Lung (tissue), 12 donors: ENCODE results near the gene SSX2IP. TPM values are rescaled to one million over a fixed set of nuclear protein-coding genes. Genes with fewer than 3 reads are reported as not detected.

Source experiments
- ATAC-seq: fragments of 200-7000 bp; cut with Tn5 transposase; one replicate; pipeline ENCODE4 v1.9.1; 2020; ENCODE audit warnings: moderate number of reproducible peaks; ENCODE audit not compliant: insufficient read depth, low FRiP score
- DNase-seq, 3 donors: peaks; one replicate each; pipeline ENCODE4 v3.0.0-alpha.2; 2013 to 2017
- H3K27ac ChIP-seq, 2 donors: one replicate each; pipeline ENCODE4 v1.5.1; 2013; ENCODE audit warnings: mild to moderate bottlenecking in 2 of 2, moderate library complexity in 2 of 2, control low read depth in 1 of 2, inconsistent platforms in 1 of 2, low read depth in 1 of 2, low read length in 1 of 2
- H3K27me3 ChIP-seq, 3 donors: one replicate each; pipeline ENCODE4 v1.5.1; 2013; ENCODE audit warnings: low read length in 2 of 3; ENCODE audit not compliant: control insufficient read depth in 3 of 3, insufficient read depth in 3 of 3
- H3K36me3 ChIP-seq, 4 donors: one replicate each; pipeline ENCODE4 v1.5.1; 2013; ENCODE audit warnings: low read length in 4 of 4, mild to moderate bottlenecking in 1 of 4, moderate library complexity in 1 of 4; ENCODE audit not compliant: control insufficient read depth in 4 of 4, insufficient read depth in 4 of 4
- H3K4me1 ChIP-seq, 5 donors: one replicate each; pipeline ENCODE4 v1.5.1; 2013; ENCODE audit warnings: low read length in 5 of 5, mild to moderate bottlenecking in 2 of 5, moderate library complexity in 1 of 5; ENCODE audit not compliant: control insufficient read depth in 5 of 5, insufficient read depth in 5 of 5
- H3K4me3 ChIP-seq: one replicate; pipeline ENCODE4 v1.5.1; 2013; ENCODE audit warnings: mild to moderate bottlenecking, control low read depth, moderate library complexity
- H3K9ac ChIP-seq, 2 donors: one replicate each; pipeline ENCODE4 v1.5.1; 2013; ENCODE audit warnings: low read length in 2 of 2, control low read depth in 1 of 2; ENCODE audit not compliant: insufficient read depth in 1 of 2
- H3K9me3 ChIP-seq, 4 donors: one replicate each; pipeline ENCODE4 v1.5.1; 2013; ENCODE audit warnings: low read length in 3 of 4, mild to moderate bottlenecking in 1 of 4, moderate library complexity in 1 of 4; ENCODE audit not compliant: control insufficient read depth in 4 of 4, insufficient read depth in 3 of 4
- WGBS, 2 donors: extraction: QIAGEN DNeasy Blood & Tissue Kit; methylation state at CpG; one replicate each; pipeline ENCODE4 v1.1.7; 2013; 5-methylcytosine and 5-hydroxymethylcytosine counted together
- polyA plus RNA-seq, 2 donors: library from polyadenylated mRNA; stranded (reverse); fragments of 200-250 nt; gene quantifications; one replicate each; pipeline ENCODE4 v1.2.1, GENCODE V29; 2013
- total RNA-seq, 2 donors: library from RNA; depleted of rRNA in 1 of 2; stranded (reverse); fragments of >200 nt in 1 of 2; gene quantifications; one replicate each; pipeline ENCODE4 v1.2.1, GENCODE V29; 2014 to 2021
- TF ChIP-seq, protein P1 (sequence below): IDR thresholded peaks from 2 replicates; pipeline ENCODE4 v1.5.1; 2012; ENCODE audit warnings: mild to moderate bottlenecking; ENCODE audit errors: control extremely low read depth, extremely low read depth
- donor health status: control.
- donor health status: control.
- donor health status: Bipolar disorder and iron deficiency.
- donor health status: healthy.
- donor health status: DM: yes; HTN: yes; CAD: no.

The SSX2IP gene
- total and polyA plus RNA-seq, 4 donors, result 2.7 to 12.1 (median 5.1) TPM

DNA sequence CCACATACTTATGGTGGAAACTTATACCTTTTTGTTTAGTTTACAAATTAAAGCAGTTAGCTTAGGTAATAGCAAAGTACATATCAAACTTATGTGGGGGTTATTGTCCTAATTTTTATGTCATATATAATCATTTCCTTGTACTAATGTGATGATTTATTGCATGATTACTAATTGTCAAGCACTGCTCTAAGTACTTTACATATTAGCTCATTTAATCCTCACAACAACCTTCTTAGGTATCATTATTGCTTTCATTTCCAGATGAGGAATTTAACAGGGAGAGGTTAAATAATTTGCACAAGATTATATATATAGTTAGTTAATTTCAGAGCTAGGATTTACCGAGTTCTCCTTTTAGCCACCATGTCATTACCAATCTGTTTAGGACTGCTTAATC, 11.9 kb upstream of the SSX2IP start:
- Histone ChIP-seq H3K9ac (no peak overlapping the region), H3K4me3 (no peak overlapping the region), H3K4me1 (peaks cover 0 to 32% (median 3%) of the 10 kb centered on the region in 5 donors), H3K27me3 (no peaks in the 10 kb centered on the region), H3K9me3 (no peaks in the 10 kb centered on the region), H3K27ac (no peak overlapping the region), H3K36me3 (no peaks in the 10 kb centered on the region)
- DNase-seq (no peak), ATAC-seq (no peak)
- TF ChIP-seq, protein P1, sequence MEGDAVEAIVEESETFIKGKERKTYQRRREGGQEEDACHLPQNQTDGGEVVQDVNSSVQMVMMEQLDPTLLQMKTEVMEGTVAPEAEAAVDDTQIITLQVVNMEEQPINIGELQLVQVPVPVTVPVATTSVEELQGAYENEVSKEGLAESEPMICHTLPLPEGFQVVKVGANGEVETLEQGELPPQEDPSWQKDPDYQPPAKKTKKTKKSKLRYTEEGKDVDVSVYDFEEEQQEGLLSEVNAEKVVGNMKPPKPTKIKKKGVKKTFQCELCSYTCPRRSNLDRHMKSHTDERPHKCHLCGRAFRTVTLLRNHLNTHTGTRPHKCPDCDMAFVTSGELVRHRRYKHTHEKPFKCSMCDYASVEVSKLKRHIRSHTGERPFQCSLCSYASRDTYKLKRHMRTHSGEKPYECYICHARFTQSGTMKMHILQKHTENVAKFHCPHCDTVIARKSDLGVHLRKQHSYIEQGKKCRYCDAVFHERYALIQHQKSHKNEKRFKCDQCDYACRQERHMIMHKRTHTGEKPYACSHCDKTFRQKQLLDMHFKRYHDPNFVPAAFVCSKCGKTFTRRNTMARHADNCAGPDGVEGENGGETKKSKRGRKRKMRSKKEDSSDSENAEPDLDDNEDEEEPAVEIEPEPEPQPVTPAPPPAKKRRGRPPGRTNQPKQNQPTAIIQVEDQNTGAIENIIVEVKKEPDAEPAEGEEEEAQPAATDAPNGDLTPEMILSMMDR, result no peak
- WGBS, 2 donors, result 87 to 93% methylated on average over 1 of the region's 1 CpG

DNA sequence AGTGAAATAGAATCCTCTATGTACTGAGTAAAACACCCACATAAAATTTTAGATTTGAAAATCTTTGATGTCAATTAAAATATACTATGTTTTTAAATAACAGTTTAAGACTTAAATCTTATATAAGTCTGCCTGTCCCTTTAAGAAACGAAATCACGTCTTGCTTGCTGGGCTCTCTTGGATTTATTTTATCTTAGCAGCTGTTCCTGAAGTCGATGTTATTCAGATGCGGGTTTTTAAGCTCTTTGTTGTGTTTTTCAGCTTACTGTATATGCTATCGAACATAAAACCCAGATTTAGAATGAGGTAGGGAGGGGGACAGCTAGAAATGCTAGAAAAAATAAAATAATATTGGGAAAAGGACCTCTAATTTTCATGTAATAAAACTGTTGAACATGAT, 11.1 kb upstream of the SSX2IP start:
- peak overlapping the region in 1 of 2 donors; percentile 54 for H3K9ac ChIP-seq
- H3K27ac ChIP-seq, result no peak overlapping the region
- no peaks in the 10 kb centered on the region for H3K9me3 ChIP-seq
- no peaks in the 10 kb centered on the region for H3K27me3 ChIP-seq
- WGBS, 2 donors, result 37 to 68% methylated on average over 5 of the region's 5 CpGs
- H3K4me3 ChIP-seq, result no peak overlapping the region
- ATAC-seq (no peak), DNase-seq (peak in 2 of 3 donors; percentile 68 to 69)
- H3K36me3 ChIP-seq, result no peaks in the 10 kb centered on the region
- peaks cover 0 to 32% (median 3%) of the 10 kb centered on the region in 5 donors for H3K4me1 ChIP-seq
- TF ChIP-seq, protein P1, result no peak

GRCh38 chr1:84700070-84700469, 9.8 kb upstream of the SSX2IP start:
- H3K27me3 ChIP-seq, result no peaks in the 10 kb centered on the region
- H3K27ac ChIP-seq, result no peak overlapping the region
- TF ChIP-seq, protein P1, result no peak
- DNase-seq (no peak), ATAC-seq (no peak)
- WGBS, 2 donors, result 27 to 69% methylated on average over 1 of the region's 1 CpG
- H3K9me3 ChIP-seq, result no peaks in the 10 kb centered on the region
- H3K36me3 ChIP-seq, result no peaks in the 10 kb centered on the region
- no peak overlapping the region for H3K9ac ChIP-seq
- no peak overlapping the region for H3K4me3 ChIP-seq
- peaks cover 0 to 28% (median 3%) of the 10 kb centered on the region in 5 donors for H3K4me1 ChIP-seq
